ENCODE measurements around the gene ZNF662. TPM values are rescaled to one million over a fixed set of nuclear protein-coding genes. Genes with fewer than 3 reads are reported as not detected.

Gene ZNF662
- total and polyA plus RNA-seq, 9 of the 15 experiments (the other 6 are each of a cell fraction or from before 2014, with no cell fraction given): 0.07 to 0.55 (median 0.27) TPM

DNA sequence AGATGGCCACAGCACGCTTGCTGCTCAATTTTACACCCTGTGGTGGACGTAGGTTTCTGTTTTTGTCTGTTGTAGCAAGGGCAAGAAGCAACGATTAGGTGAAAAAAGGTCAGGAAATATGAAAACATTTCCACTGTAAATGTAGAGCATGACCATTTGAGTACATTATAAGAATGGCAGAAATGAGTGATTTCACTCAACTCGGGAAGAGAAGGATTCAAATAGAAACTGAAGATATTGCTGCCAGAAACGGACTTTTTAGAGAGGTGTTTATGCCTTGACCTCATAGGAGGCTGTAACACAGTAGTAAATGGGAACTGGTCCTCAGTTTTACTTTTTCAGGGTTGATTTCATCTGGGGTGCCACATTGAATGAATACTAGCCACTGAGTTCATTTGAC, 40.1 kb downstream of the ZNF662 start (continued):
- TF ChIP-seq, protein P1, sequence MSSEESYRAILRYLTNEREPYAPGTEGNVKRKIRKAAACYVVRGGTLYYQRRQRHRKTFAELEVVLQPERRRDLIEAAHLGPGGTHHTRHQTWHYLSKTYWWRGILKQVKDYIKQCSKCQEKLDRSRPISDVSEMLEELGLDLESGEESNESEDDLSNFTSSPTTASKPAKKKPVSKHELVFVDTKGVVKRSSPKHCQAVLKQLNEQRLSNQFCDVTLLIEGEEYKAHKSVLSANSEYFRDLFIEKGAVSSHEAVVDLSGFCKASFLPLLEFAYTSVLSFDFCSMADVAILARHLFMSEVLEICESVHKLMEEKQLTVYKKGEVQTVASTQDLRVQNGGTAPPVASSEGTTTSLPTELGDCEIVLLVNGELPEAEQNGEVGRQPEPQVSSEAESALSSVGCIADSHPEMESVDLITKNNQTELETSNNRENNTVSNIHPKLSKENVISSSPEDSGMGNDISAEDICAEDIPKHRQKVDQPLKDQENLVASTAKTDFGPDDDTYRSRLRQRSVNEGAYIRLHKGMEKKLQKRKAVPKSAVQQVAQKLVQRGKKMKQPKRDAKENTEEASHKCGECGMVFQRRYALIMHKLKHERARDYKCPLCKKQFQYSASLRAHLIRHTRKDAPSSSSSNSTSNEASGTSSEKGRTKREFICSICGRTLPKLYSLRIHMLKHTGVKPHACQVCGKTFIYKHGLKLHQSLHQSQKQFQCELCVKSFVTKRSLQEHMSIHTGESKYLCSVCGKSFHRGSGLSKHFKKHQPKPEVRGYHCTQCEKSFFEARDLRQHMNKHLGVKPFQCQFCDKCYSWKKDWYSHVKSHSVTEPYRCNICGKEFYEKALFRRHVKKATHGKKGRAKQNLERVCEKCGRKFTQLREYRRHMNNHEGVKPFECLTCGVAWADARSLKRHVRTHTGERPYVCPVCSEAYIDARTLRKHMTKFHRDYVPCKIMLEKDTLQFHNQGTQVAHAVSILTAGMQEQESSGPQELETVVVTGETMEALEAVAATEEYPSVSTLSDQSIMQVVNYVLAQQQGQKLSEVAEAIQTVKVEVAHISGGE (CRISPR knock-in tag; IDR thresholded peaks at IDR 0.05): no peak
- no peak for TF ChIP-seq POLR2G (IDR thresholded peaks at IDR 0.05; ENCODE audit: low read depth, low read length)

DNA sequence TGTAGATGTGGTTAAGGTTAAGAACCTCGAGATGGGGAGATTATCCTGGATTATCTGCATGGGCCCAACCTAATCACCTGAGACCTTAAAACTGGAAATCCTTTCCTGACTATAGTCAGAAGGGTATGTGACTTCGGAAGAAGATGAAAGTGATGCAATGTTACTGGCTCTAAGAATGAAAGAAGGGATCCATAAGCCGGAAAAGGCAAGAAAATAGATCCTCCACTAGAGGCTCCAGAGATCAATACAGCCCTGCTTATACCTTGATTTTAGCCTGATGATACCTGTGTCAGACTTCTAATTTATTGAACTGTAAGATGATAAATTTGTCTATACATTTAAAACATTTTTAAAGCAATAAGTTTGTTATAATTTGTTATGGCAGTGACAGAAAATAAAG, 51.6 kb downstream of the ZNF662 start:
- Histone ChIP-seq H3K9me3 (replicated peaks; ENCODE audit: control insufficient read depth, insufficient read depth, low read depth, low read length) (no peaks in the 10 kb centered on the region), H3K79me2 (ENCODE audit: control insufficient read depth, insufficient read depth, low read length) (no peaks in the 10 kb centered on the region), H2AFZ (ENCODE audit: low read depth, low read length) (no peak overlapping the region), H3K4me2 (ENCODE audit: insufficient read depth, low read length) (no peak overlapping the region), H3K4me3 (no peak overlapping the region), H4K20me1 (replicated peaks; ENCODE audit: control insufficient read depth, insufficient read depth, low read length) (no peaks in the 10 kb centered on the region), H3K27me3 (ENCODE audit: control insufficient read depth in 2 of 2, insufficient read depth in 2 of 2, low read length in 2 of 2) (peaks cover 0 to 4% of the 10 kb centered on the region in 2 experiments; a peak in 2 of 5 replicates), H3K36me3 (ENCODE audit: control insufficient read depth, insufficient read depth, low read length) (no peaks in the 10 kb centered on the region), H3K4me1 (replicated peaks in 1 of 2; ENCODE audit: control insufficient read depth in 2 of 2, insufficient read depth in 2 of 2, low read length in 2 of 2) (no peaks in the 10 kb centered on the region), H3K9ac (ENCODE audit: insufficient read depth in 1 of 2, low read depth in 2 of 2, low read length in 2 of 2) (no peak overlapping the region), H3K27ac (ENCODE audit: extremely low read depth, low read depth, low read length) (no peak overlapping the region), H3K9me1 (ENCODE audit: control insufficient read depth, insufficient read depth, low read length) (no peaks in the 10 kb centered on the region)
- FAIRE-seq (no peak), ATAC-seq (no peak), DNase-seq (ENCODE audit: extremely low read depth in 1 of 4, low spot score in 3 of 4) (no peak)
- in situ Hi-C loops (cut with MboI) (no loop called here), intact Hi-C loops (cut with micrococcal nuclease) (no loop called here)
- WGBS (ENCODE audit: insufficient coverage, low coverage, missing lambda C conversion rate): 0% methylated on average over 3 of the region's 3 CpGs
- no TSS peak for BruUV-seq (replicated peaks)
- ChIA-PET CTCF (ENCODE audit: low intra/inter-chr PET ratio) (no interaction called here), POLR2A (no interaction called here)
- TF ChIP-seq, protein P2, sequence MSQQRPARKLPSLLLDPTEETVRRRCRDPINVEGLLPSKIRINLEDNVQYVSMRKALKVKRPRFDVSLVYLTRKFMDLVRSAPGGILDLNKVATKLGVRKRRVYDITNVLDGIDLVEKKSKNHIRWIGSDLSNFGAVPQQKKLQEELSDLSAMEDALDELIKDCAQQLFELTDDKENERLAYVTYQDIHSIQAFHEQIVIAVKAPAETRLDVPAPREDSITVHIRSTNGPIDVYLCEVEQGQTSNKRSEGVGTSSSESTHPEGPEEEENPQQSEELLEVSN (IDR thresholded peaks at IDR 0.05; ENCODE audit: borderline replicate concordance in 1 of 2, extremely low read depth in 1 of 2, insufficient read depth in 1 of 2, insufficient read length in 1 of 2, low read depth in 1 of 2, low read length in 1 of 2, poor library complexity in 1 of 2, severe bottlenecking in 1 of 2): no peak
- no peak for TF ChIP-seq ZNF583 (CRISPR knock-in tag; IDR thresholded peaks at IDR 0.05)
- TF ChIP-seq, protein P3, sequence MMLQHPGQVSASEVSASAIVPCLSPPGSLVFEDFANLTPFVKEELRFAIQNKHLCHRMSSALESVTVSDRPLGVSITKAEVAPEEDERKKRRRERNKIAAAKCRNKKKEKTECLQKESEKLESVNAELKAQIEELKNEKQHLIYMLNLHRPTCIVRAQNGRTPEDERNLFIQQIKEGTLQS (IDR thresholded peaks at IDR 0.05): peak; percentile 56
- TF ChIP-seq, protein P3 (CRISPR knock-in tag; conservative IDR thresholded peaks at IDR 0.05): no peak
- TF ChIP-seq HEY1 (CRISPR knock-in tag; IDR thresholded peaks at IDR 0.05; ENCODE audit: borderline replicate concordance): no peak
- TF ChIP-seq, protein P4, sequence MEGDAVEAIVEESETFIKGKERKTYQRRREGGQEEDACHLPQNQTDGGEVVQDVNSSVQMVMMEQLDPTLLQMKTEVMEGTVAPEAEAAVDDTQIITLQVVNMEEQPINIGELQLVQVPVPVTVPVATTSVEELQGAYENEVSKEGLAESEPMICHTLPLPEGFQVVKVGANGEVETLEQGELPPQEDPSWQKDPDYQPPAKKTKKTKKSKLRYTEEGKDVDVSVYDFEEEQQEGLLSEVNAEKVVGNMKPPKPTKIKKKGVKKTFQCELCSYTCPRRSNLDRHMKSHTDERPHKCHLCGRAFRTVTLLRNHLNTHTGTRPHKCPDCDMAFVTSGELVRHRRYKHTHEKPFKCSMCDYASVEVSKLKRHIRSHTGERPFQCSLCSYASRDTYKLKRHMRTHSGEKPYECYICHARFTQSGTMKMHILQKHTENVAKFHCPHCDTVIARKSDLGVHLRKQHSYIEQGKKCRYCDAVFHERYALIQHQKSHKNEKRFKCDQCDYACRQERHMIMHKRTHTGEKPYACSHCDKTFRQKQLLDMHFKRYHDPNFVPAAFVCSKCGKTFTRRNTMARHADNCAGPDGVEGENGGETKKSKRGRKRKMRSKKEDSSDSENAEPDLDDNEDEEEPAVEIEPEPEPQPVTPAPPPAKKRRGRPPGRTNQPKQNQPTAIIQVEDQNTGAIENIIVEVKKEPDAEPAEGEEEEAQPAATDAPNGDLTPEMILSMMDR (IDR thresholded peaks at IDR 0.05 in 2 of 3, conservative IDR thresholded peaks at IDR 0.05 in 1 of 3; ENCODE audit: insufficient read depth in 2 of 3, low read depth in 1 of 3, low read length in 3 of 3): peak; percentile 9 to 21 (median 14); a peak in 2 of 6 replicates
- TF ChIP-seq CEBPB (tag; IDR thresholded peaks at IDR 0.05): 0 out of 2 replicates have a peak, but pooled peaks have one; percentile 12
- TF ChIP-seq CEBPG (CRISPR knock-in tag; IDR thresholded peaks at IDR 0.05): 0 out of 2 replicates have a peak, but pooled peaks have one; percentile 26
- peak in 1 of 2 experiments; percentile 70; a peak in 2 of 4 replicates for TF ChIP-seq CEBPG (tag; conservative IDR thresholded peaks at IDR 0.05 in 1 of 2, IDR thresholded peaks at IDR 0.05 in 1 of 2)

All from K562 (cell line).